KOPT-K1 (cell line): Measurements from ENCODE around the gene INPP5F.

Experiments
- H3K27ac ChIP-seq: fragments of 200-600 bp; sonication (generic); 2 replicates; pipeline ENCODE4 v1.5.1; 2016; ENCODE audit warnings: antibody characterized with exemption, mild to moderate bottlenecking, low read depth, low read length; ENCODE audit not compliant: poor library complexity, severe bottlenecking
- H3K36me3 ChIP-seq: fragments of 200-600 bp; sonication (generic); 2 replicates; pipeline ENCODE4 v1.5.1; 2017; ENCODE audit warnings: antibody characterized with exemption, mild to moderate bottlenecking, low read length, moderate library complexity; ENCODE audit not compliant: insufficient read depth
- H3K9me3 ChIP-seq: fragments of 200-600 bp; sonication (generic); 2 replicates; pipeline ENCODE4 v1.5.1; 2017; ENCODE audit warnings: antibody characterized with exemption, low read length, mild to moderate bottlenecking; ENCODE audit not compliant: insufficient read depth, poor library complexity, severe bottlenecking

INPP5F gene

GRCh38 chr10:119725828-119726675, at the start of gene INPP5F:
INPP5F (plus strand) TSS chr10:119726050; CDS start chr10:119726263, 213 bp downstream.
- H3K27ac ChIP-seq: peak within 1 kb of the TSS; percentile 64
- H3K9me3 ChIP-seq: no peaks in the 10 kb centered on the region
- no peaks in the 10 kb centered on the region for H3K36me3 ChIP-seq

GRCh38 chr10:119677126-119677525, 48.7 kb upstream of the INPP5F start:
- H3K27ac ChIP-seq: no peak overlapping the region
- peaks cover 59% of the 10 kb centered on the region for H3K36me3 ChIP-seq
- no peaks in the 10 kb centered on the region for H3K9me3 ChIP-seq

GRCh38 chr10:119677904-119678755, 47.7 kb upstream of the INPP5F start:
- peaks cover 49% of the 10 kb centered on the region for H3K36me3 ChIP-seq
- H3K9me3 ChIP-seq: no peaks in the 10 kb centered on the region
- no peak overlapping the region for H3K27ac ChIP-seq

GRCh38 chr10:119679480-119679829, 46.4 kb upstream of the INPP5F start:
- no peaks in the 10 kb centered on the region for H3K9me3 ChIP-seq
- no peak overlapping the region for H3K27ac ChIP-seq
- peaks cover 36% of the 10 kb centered on the region for H3K36me3 ChIP-seq

GRCh38 chr10:119680050-119680449, 45.8 kb upstream of the INPP5F start:
- Histone ChIP-seq H3K36me3 (peaks cover 30% of the 10 kb centered on the region), H3K9me3 (no peaks in the 10 kb centered on the region), H3K27ac (no peak overlapping the region)

- Histone ChIP-seq H3K27ac (no peak overlapping the region), H3K36me3 (peaks cover 26% of the 10 kb centered on the region)
Observed at GRCh38 chr10:119680650-119681081, 45.2 kb upstream of the INPP5F start.

GRCh38 chr10:119686465-119687191, 39.2 kb upstream of the INPP5F start:
- Histone ChIP-seq H3K27ac (no peak overlapping the region), H3K36me3 (no peaks in the 10 kb centered on the region)

More at GRCh38 chr10:119680650-119681081, 45.2 kb upstream of the INPP5F start:
- H3K9me3 ChIP-seq: no peaks in the 10 kb centered on the region

GRCh38 chr10:119687192-119688032, 38.4 kb upstream of the INPP5F start:
- Histone ChIP-seq H3K27ac (no peak overlapping the region), H3K36me3 (no peaks in the 10 kb centered on the region), H3K9me3 (no peaks in the 10 kb centered on the region)

More at GRCh38 chr10:119686465-119687191, 39.2 kb upstream of the INPP5F start:
- H3K9me3 ChIP-seq: no peaks in the 10 kb centered on the region

- H3K27ac ChIP-seq: no peak overlapping the region
- H3K36me3 ChIP-seq: no peaks in the 10 kb centered on the region
- H3K9me3 ChIP-seq: no peaks in the 10 kb centered on the region
Observed at GRCh38 chr10:119688033-119688508, 37.8 kb upstream of the INPP5F start.

GRCh38 chr10:119689016-119689580, 36.8 kb upstream of the INPP5F start:
- no peaks in the 10 kb centered on the region for H3K9me3 ChIP-seq
- no peaks in the 10 kb centered on the region for H3K36me3 ChIP-seq
- H3K27ac ChIP-seq: no peak overlapping the region

GRCh38 chr10:119691726-119692125, 34.1 kb upstream of the INPP5F start:
- Histone ChIP-seq H3K27ac (no peak overlapping the region), H3K36me3 (no peaks in the 10 kb centered on the region), H3K9me3 (no peaks in the 10 kb centered on the region)

- Histone ChIP-seq H3K9me3 (no peaks in the 10 kb centered on the region), H3K27ac (no peak overlapping the region), H3K36me3 (no peaks in the 10 kb centered on the region)
Observed at GRCh38 chr10:119693262-119693957, 32.4 kb upstream of the INPP5F start.

- Histone ChIP-seq H3K27ac (no peak overlapping the region), H3K36me3 (no peaks in the 10 kb centered on the region), H3K9me3 (no peaks in the 10 kb centered on the region)
Observed at GRCh38 chr10:119694608-119695007, 31.2 kb upstream of the INPP5F start.
